K562 (cell line): ENCODE measurements around the gene IL23R. TPM values are rescaled to one million over a fixed set of nuclear protein-coding genes. Genes with fewer than 3 reads are reported as not detected.

Experiments
- ATAC-seq: fragments of 200-7000 bp; cut with Tn5 transposase; 3 replicates; pipeline ENCODE4 v1.9.1; 2020; ENCODE audit warnings: moderate library complexity
- BruUV-seq: library from RNA; stranded (reverse); fragments of 400-500 nt; replicated peaks from 2 replicates; lab custom pipeline; 2021; lab: Mats Ljungman, UMichigan
- CTCF ChIA-PET: fragments of 300-600 bp; formaldehyde crosslinking; extraction: SDS; loops from one replicate; lab custom pipeline; 2021; ENCODE audit warnings: low intra/inter-chr PET ratio; lab: Yijun Ruan, JAX
- POLR2A ChIA-PET: fragments of 300-600, 350-650 bp; sonication (Branson Sonifier 250); formaldehyde crosslinking; extraction: SDS; loops from one replicate; lab custom pipeline; 2021; ENCODE audit warnings: antibody characterized with exemption, inconsistent platforms; lab: Yijun Ruan, JAX
- DNase-seq, 4 experiments: peaks; one replicate each; pipeline versions ENCODE4 v3.0.0 to v3.0.0-alpha.2; 2011 to 2018; ENCODE audit warnings: low spot score in 3 of 4, mixed read lengths in 3 of 4; ENCODE audit errors: extremely low read depth in 1 of 4
- FAIRE-seq: peaks from 2 replicates; lab custom pipeline; 2011; peaks lifted over from hg19 to GRCh38; lab: Jason Lieb, UNC
- H2AFZ ChIP-seq: 2 replicates; pipeline ENCODE4 v1.6.0; 2011; ENCODE audit warnings: low read depth, low read length, control low read depth, inconsistent platforms
- H3K27ac ChIP-seq: fragments of 200-600 bp; 3 replicates; pipeline ENCODE4 v1.8.0; 2011; ENCODE audit warnings: low read depth, mild to moderate bottlenecking, control low read depth, inconsistent platforms, low read length, moderate library complexity, mixed read lengths; ENCODE audit errors: extremely low read depth
- H3K27me3 ChIP-seq, 2 experiments: fragments of 300-600 bp in 1 of 2; 2 replicates in 1 of 2; 3 replicates in 1 of 2; pipeline versions ENCODE4 v1.6.0 to v1.8.0; 2011; ENCODE audit warnings: inconsistent platforms in 2 of 2, low read length in 2 of 2, mild to moderate bottlenecking in 1 of 2, mixed read lengths in 1 of 2, moderate library complexity in 1 of 2; ENCODE audit not compliant: control insufficient read depth in 2 of 2, insufficient read depth in 2 of 2
- H3K36me3 ChIP-seq: fragments of 300-600 bp; 3 replicates; pipeline ENCODE4 v1.8.0; 2011; ENCODE audit warnings: mild to moderate bottlenecking, low read length, inconsistent platforms; ENCODE audit not compliant: control insufficient read depth, insufficient read depth
- H3K4me1 ChIP-seq, 2 experiments: fragments of 200-600 bp in 1 of 2; replicated peaks in 1 of 2; 2 replicates in 1 of 2; 3 replicates in 1 of 2; pipeline versions ENCODE4 v1.5.1 to v1.8.0; 2011; ENCODE audit warnings: inconsistent platforms in 2 of 2, low read length in 2 of 2, mild to moderate bottlenecking in 1 of 2, mixed read lengths in 1 of 2, moderate library complexity in 1 of 2; ENCODE audit not compliant: control insufficient read depth in 2 of 2, insufficient read depth in 2 of 2
- H3K4me2 ChIP-seq: 2 replicates; pipeline ENCODE4 v1.6.1; 2011; ENCODE audit warnings: low read length, control low read depth, inconsistent platforms, mixed read lengths; ENCODE audit not compliant: insufficient read depth
- H3K4me3 ChIP-seq: fragments of 200-600 bp; sonication (generic), shearing (Covaris generic); 2 replicates; pipeline ENCODE4 v1.5.1; 2016; ENCODE audit warnings: control low read depth, inconsistent platforms
- H3K79me2 ChIP-seq: fragments of 200-600 bp; 3 replicates; pipeline ENCODE4 v1.8.0; 2011; ENCODE audit warnings: low read length, inconsistent platforms; ENCODE audit not compliant: control insufficient read depth, insufficient read depth
- H3K9ac ChIP-seq, 2 experiments: 2 replicates each; pipeline versions ENCODE4 v1.6.0 to v1.6.1; 2011; ENCODE audit warnings: low read depth in 2 of 2, low read length in 2 of 2, control low read depth in 1 of 2, inconsistent platforms in 1 of 2, mild to moderate bottlenecking in 1 of 2, mixed read lengths in 1 of 2; ENCODE audit not compliant: insufficient read depth in 1 of 2
- H3K9me1 ChIP-seq: one replicate; pipeline ENCODE4 v1.6.0; 2011; ENCODE audit warnings: inconsistent platforms, mild to moderate bottlenecking, low read length, moderate library complexity; ENCODE audit not compliant: control insufficient read depth, insufficient read depth
- H3K9me3 ChIP-seq: replicated peaks from 2 replicates; pipeline ENCODE4 v1.5.1; 2011; ENCODE audit warnings: low read depth, low read length, inconsistent platforms; ENCODE audit not compliant: control insufficient read depth, insufficient read depth
- H4K20me1 ChIP-seq: replicated peaks from 2 replicates; pipeline ENCODE4 v1.6.1; 2011; ENCODE audit warnings: low read length, inconsistent platforms, mixed read lengths; ENCODE audit not compliant: control insufficient read depth, insufficient read depth
- HDAC3 ChIP-seq: fragments of 450-650 bp; IDR thresholded peaks from 2 replicates; pipeline ENCODE4 v1.6.1; 2018; ENCODE audit warnings: borderline replicate concordance, mild to moderate bottlenecking, moderate library complexity; ENCODE audit not compliant: partially characterized antibody
- HEY1 ChIP-seq: fragments of 250-450 bp; sonication (Bioruptor Pico); IDR thresholded peaks from 2 replicates; pipeline ENCODE4 v1.5.0; 2020; ENCODE audit warnings: mild to moderate bottlenecking, moderate library complexity, borderline replicate concordance
- MCM5 ChIP-seq: fragments of 450-650 bp; IDR thresholded peaks from 2 replicates; pipeline ENCODE4 v1.6.1; 2016; ENCODE audit warnings: low read depth
- NKRF ChIP-seq: fragments of 450-650 bp; IDR thresholded peaks from 2 replicates; pipeline ENCODE4 v1.6.1; 2016; ENCODE audit warnings: borderline replicate concordance
- POLR2G ChIP-seq: fragments of 200-400 bp; formaldehyde crosslinking; IDR thresholded peaks from 2 replicates; pipeline ENCODE4 v1.6.1; 2017; ENCODE audit warnings: low read depth, mild to moderate bottlenecking, antibody characterized with exemption, low read length, moderate library complexity
- TEAD1 ChIP-seq, 2 experiments: fragments of 450-650 bp in 1 of 2; sonication (generic) in 1 of 2; formaldehyde crosslinking; IDR thresholded peaks; 2 replicates each; pipeline versions ENCODE4 v1.4.0 to v1.8.0; 2020 to 2022; ENCODE audit warnings: mild to moderate bottlenecking in 2 of 2, missing genetic modification reagents in 1 of 2
- ZFX ChIP-seq: sonication (generic); formaldehyde crosslinking; IDR thresholded peaks from 2 replicates; pipeline ENCODE4 v1.8.0; 2022; ENCODE audit warnings: mild to moderate bottlenecking, missing genetic modification reagents, moderate library complexity
- WGBS: fragments of 100-300 bp; shearing (Covaris generic); methylation state at CpG from one replicate; pipeline ENCODE4 v1.1.6; 2016; ENCODE audit warnings: low coverage, mixed read lengths; ENCODE audit not compliant: insufficient coverage; ENCODE audit errors: missing lambda C conversion rate; 5-methylcytosine and 5-hydroxymethylcytosine counted together
- in situ Hi-C: fragments of 300-500 bp; cut with MboI; formaldehyde crosslinking; loops from 4 replicates; pipeline ENCODE4 v1.15.0; 2018; ENCODE audit warnings: inconsistent platforms, mixed read lengths
- intact Hi-C: fragments of 100-400 bp; cut with micrococcal nuclease; formaldehyde crosslinking; loops from 2 replicates; pipeline ENCODE4 v1.14.2; 2022
- polyA plus RNA-seq, 8 experiments: library from polyadenylated mRNA; depleted of rRNA in 4 of 8; stranded (reverse) in 5 of 8; unstranded in 3 of 8; fragments of >200 nt; fragmentation: Nextera tagmentation in 2 of 8; fragmentation: Illumina TruSeq in 1 of 8; extraction: Ambion mirVana in 2 of 8; extraction: Trizol in 1 of 8; gene quantifications; 2 replicates each; pipeline versions ENCODE4 v1.2.1 to v1.2.3, GENCODE V29; 2011 to 2014; ENCODE audit warnings: inconsistent platforms in 1 of 8, missing spikeins in 1 of 8
- total RNA-seq, 7 experiments: library from RNA; depleted of rRNA in 6 of 7; stranded (reverse); fragments of >200 nt in 6 of 7; fragmentation: Illumina TruSeq in 2 of 7; extraction: Trizol in 2 of 7; gene quantifications; 2 replicates each; pipeline versions ENCODE4 v1.2.1 to v1.2.3, GENCODE V29; 2011 to 2021; ENCODE audit warnings: low replicate concordance in 1 of 7
- TF ChIP-seq, protein P1 (sequence below): fragments of 250-450 bp; sonication (Bioruptor Pico); IDR thresholded peaks from 2 replicates; pipeline ENCODE4 v1.5.1; 2021; ENCODE audit warnings: mild to moderate bottlenecking

IL23R gene
- total and polyA plus RNA-seq, 9 of the 15 experiments (the other 6 are each of a cell fraction or from before 2014, with no cell fraction given), result 4.4 to 52.7 (median 22.8) TPM

DNA sequence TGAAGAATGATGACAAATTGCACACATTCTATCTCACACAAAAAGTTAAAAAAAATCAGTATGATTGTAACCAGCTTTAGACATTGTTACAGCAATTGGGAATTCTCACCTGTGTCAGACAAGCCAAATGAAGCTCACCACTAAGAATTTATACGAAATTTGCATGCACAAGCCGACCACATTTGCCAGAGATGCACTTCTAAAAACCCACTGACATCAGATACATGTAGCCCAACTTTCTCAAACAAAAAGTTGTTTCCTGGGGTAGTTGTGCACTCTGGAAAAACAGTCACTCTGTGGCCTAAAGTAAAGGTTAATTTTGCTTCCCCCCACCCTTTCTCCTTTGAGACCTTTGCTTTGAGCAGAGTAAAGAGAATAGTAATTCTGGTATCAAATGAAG is 73.5 kb downstream of the IL23R start:
- TF ChIP-seq ZFX (CRISPR knock-in tag) (no peak), NKRF (no peak), POLR2G (no peak), TEAD1 (CRISPR knock-in tag; IDR thresholded peaks at IDR 0.05) (no peak), HEY1 (no peak), HDAC3 (no peak), MCM5 (no peak)
- TF ChIP-seq, protein P1, sequence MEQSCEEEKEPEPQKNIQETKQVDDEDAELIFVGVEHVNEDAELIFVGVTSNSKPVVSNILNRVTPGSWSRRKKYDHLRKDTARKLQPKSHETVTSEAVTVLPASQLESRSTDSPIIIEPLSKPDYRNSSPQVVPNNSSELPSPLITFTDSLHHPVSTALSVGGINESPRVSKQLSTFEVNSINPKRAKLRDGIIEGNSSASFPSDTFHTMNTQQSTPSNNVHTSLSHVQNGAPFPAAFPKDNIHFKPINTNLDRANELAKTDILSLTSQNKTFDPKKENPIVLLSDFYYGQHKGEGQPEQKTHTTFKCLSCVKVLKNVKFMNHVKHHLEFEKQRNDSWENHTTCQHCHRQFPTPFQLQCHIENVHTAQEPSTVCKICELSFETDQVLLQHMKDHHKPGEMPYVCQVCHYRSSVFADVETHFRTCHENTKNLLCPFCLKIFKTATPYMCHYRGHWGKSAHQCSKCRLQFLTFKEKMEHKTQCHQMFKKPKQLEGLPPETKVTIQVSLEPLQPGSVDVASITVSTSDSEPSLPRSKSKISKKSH, result no peak
- H3K9ac ChIP-seq, result no peak overlapping the region
- H3K4me2 ChIP-seq, result no peak overlapping the region
- peaks cover 39% of the 10 kb centered on the region; the same call in 2 of the 3 replicates for H3K36me3 ChIP-seq
- ChIA-PET CTCF (no interaction called here), POLR2A (no interaction called here)
- no peaks in the 10 kb centered on the region for H3K27me3 ChIP-seq
- intact Hi-C loops (no loop called here), in situ Hi-C loops (no loop called here)
- no peaks in the 10 kb centered on the region for H4K20me1 ChIP-seq
- WGBS, result 42% methylated on average over 2 of the region's 2 CpGs
- no TSS peak for BruUV-seq
- H3K79me2 ChIP-seq, result no peaks in the 10 kb centered on the region; the same call in 2 of the 3 replicates
- no peak for ATAC-seq
- H3K9me3 ChIP-seq, result no peaks in the 10 kb centered on the region
- no peak overlapping the region for H3K27ac ChIP-seq
- no peak for DNase-seq
- H3K4me1 ChIP-seq, result no peaks in the 10 kb centered on the region
- FAIRE-seq, result no peak
- no peak overlapping the region for H2AFZ ChIP-seq
- no peaks in the 10 kb centered on the region for H3K9me1 ChIP-seq
- no peak overlapping the region for H3K4me3 ChIP-seq
